GM13976 (cell line): ENCODE data around the gene PTPN23.
A peak's percentile ranks its signal among the peaks of the same experiment; 100 is the strongest.

ENCODE experiments used
- DNase-seq: peaks from one replicate; pipeline ENCODE4 v3.0.0; 2012; ENCODE audit warnings: low spot score
- CTCF ChIP-seq: IDR thresholded peaks from 2 replicates; pipeline ENCODE4 v1.5.1; 2012; ENCODE audit warnings: borderline replicate concordance, mild to moderate bottlenecking; ENCODE audit not compliant: insufficient read depth; ENCODE audit errors: extremely low read depth, missing control alignments, control extremely low read depth
- in situ Hi-C: fragments of 300-500 bp; cut with MboI; formaldehyde crosslinking; loops from one replicate; pipeline ENCODE4 v1.12.0; 2022; ENCODE audit warnings: low sequenced_read_pairs, mixed read lengths, inconsistent platforms; ENCODE audit not compliant: unreplicated experiment

The PTPN23 gene

DNA sequence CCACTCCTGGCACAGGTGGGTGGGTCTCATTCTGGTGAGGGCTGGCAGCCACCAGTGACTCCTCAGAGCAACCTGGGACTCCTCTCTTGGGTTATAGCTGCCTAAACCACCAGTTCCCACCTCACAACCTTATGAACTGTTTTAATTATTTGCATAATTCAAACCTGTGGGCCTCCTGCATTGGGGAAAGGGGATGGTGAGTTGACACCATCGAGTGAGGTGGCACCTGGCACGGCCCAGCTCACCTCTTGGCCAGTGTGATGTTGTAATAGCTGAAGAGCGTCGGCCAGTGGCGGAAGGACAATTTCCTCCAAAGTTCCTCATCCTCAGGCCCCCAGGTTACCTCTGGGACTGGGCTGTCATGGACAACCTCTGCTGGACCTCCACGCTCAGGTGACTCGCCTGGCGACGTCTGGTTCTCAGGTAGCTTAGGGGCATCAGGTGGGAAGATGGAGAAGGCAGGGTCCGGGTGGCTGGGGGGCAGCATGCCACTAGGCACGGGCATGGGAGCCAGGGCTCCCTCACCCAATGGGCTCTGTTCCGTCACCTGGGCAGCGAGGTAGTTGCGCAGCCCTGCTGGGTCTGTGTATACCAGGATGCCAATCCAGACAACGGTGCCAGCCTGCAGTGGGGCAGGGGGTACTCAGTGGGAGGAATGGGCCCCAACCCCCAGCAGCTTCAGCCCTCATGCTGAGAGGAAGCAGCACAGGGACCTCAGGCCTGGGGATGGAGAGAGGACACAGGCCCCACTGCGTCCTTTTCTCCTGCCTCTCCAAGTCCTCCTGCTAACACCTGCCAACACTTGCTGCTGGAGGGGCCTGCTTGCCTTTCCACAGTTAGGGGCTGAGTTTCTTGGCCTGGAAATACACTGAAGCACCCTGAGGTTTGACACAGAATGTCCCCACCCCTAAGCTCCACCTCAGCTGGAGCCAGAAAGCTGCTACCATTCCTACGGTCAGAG lies 38.5 kb downstream of the PTPN23 start:
- no peak for TF ChIP-seq CTCF
- peak; percentile 39 for DNase-seq
- in situ Hi-C loops, result no loop called here

GRCh38 chr3:47420044-47420430 lies 39.2 kb downstream of the PTPN23 start:
- in situ Hi-C loops, result no loop called here
- no peak for DNase-seq
- no peak for TF ChIP-seq CTCF

DNA sequence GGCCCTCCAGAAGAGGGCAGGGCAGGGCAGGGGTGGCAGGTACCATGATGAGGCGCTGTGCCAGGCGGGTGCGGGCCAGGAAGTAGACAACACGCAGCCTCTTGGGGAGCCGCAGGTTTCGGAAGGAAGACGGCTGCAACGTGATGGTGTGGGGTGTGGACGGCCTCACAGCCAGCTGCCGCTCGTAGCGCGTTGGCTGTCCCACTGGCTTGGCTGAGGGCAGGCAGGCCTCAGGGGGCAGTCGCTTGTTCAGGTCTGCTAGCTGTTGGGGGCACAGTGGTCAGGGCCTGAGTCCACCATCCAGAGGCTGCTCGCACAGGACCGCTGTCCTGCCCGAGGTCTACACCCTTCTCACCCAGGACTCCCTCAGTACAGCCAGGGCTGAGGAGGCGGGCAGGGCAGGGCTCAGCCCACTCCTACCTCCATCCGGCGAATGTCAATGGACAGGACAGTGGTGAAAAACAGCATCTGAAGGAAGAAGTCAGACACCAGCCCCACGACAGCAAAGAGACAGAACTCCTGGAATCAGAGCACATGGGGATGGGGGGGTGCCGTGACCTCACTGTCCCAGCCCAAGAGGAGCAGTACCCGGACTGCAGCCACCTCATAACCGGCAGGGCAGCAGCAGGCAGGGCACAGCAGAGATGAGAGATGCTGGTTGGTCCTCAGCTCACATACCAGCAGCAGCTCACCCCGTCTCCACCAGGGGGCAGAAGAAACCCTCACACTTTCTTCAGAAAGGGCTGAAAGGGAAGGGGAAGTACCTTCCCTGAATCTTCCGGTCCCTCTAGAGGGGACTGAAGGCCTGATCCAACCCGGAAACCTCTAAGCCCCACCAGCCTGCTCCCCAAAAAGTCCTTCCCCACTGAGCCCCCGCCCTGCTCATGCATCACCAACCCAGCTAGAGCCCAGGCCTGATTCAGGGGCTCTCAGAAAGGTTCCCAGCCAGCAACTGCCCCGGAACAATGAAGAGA lies 40.0 kb downstream of the PTPN23 start:
- peak; percentile 96 for DNase-seq
- in situ Hi-C loops, result no loop called here

GRCh38 chr3:47421741-47422649 lies 41.2 kb downstream of the PTPN23 start:
- DNase-seq, result peak; percentile 54
- in situ Hi-C loops, result no loop called here
- peak; percentile 17 for TF ChIP-seq CTCF

More for the DNA sequence above, 40.0 kb downstream of the PTPN23 start:
- TF ChIP-seq CTCF, result peak; percentile 94

GRCh38 chr3:47422743-47423142 lies 41.9 kb downstream of the PTPN23 start:
- in situ Hi-C loops, result no loop called here
- no peak for DNase-seq
- no peak for TF ChIP-seq CTCF

DNA sequence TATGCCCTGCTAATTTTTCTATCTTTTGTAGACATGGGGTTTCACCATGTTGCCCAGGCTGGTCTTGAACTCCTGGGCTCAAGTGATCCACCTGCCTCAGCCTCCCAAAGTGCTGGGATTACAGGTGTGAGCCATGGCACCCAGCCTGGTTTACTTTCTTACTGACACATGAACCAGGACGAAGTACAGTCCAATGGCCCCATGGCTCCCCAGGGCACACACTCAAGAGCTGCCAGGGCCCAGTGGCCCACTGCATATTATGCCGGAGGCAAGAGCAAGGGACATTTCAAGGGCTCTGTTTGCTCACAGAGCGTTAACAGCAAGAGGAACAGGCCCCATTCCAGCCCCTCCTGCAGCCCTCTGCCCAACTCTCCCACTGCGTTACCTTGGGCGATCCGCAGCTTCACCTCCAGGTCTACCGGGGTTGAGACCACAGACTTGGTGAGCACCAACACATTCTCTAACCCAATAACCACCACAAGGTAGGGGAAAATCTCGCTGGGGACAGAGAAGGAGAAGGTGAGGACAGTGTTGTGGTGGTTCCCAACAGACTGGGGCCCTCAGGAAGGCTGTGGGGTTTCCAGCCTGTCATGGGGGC lies 42.8 kb downstream of the PTPN23 start:
- no peak for DNase-seq
- no peak for TF ChIP-seq CTCF

More for the DNA sequence above, 42.8 kb downstream of the PTPN23 start:
- in situ Hi-C loops, result no loop called here
